GM04503 (cell line): ENCODE results near the gene CBFA2T3.

ENCODE experiments used
- DNase-seq: peaks from one replicate; pipeline ENCODE4 v3.0.0-alpha.2; 2012; ENCODE audit warnings: low read depth

The CBFA2T3 gene

DNA sequence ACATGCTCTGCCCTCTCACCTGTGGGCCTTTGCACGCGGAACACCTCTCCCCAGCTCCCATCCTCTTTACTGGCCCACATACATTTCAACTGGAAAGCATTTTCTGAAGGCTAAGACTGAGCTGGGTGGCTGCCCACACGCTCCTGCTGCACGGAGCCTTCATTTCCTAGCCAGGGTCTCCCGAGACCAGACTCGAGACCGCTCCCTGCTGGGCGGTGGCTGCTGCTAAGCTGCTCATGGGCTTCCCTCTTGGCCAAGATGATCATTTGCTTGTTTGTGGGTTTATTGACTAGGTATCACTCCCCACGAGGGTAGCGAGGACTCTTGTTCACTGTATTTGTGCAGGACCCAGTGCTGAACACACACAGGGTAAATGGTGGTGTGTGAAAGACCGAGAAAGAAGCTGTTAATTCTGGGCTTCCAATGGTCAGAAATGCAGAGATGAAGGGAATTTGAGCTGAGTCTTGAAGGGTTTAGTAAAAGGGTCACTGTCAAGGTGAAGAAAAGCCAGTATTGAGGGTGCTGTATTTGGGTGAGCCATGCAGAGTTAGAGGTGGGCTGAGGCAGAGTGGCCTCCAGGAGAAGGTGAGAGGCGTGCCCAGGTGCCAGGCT lies 119.2 kb downstream of the CBFA2T3 start:
- peak; percentile 18 for DNase-seq

DNA sequence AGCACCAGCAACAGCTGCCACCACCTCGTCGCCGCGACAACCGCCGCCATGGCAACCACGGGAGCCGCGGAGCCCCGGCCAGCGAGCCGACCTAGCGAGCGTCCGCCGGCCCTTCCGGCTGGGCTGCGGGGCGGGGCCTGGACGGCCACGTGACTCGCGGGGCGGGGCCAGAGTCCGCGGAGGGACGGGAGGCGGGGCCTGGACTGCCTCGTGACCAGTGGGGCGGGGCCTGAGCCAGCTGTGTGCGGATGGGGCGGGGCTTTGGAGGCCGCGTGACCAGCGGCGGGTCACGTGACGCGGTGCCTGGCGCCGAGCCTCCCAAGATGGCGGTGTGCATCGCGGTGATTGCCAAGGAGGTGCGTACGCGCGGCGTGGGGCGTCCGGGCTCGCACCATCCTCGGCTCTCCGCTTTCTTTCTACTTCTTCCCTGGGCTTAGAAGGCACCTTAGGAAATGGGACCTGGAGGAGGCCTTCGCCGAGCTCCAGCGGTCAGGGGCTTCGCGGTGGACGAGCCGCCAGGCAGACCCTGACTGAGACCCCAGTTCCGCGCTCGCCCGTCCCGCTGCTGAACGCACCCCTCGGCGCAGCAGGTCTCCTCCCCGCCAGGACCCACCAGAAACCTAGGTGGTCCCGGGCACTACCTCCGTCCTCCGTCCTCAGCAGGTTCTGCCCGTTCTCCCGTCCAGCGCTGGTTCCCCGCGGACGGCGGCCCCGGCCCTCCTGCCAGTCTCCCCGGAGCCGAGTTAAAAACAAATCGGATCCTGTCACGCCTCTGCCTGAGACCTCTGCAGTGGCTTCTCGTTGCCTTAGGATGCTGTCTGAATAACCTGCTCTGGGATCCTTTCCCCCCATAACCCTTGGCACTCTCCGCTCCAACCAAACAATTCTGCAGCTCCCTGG lies 119.9 kb downstream of the CBFA2T3 start, which contains the start of the genes GALNS and TRAPPC2L:
TSS of gene GALNS (minus strand) at position 120 of the 900 bp plus-strand sequence. CDS start at position 50, 70 bp downstream.
TSS of gene TRAPPC2L (plus strand) at position 300 of the 900 bp plus-strand sequence. CDS start at position 324, 24 bp downstream.
- peak; percentile 43 for DNase-seq

DNA sequence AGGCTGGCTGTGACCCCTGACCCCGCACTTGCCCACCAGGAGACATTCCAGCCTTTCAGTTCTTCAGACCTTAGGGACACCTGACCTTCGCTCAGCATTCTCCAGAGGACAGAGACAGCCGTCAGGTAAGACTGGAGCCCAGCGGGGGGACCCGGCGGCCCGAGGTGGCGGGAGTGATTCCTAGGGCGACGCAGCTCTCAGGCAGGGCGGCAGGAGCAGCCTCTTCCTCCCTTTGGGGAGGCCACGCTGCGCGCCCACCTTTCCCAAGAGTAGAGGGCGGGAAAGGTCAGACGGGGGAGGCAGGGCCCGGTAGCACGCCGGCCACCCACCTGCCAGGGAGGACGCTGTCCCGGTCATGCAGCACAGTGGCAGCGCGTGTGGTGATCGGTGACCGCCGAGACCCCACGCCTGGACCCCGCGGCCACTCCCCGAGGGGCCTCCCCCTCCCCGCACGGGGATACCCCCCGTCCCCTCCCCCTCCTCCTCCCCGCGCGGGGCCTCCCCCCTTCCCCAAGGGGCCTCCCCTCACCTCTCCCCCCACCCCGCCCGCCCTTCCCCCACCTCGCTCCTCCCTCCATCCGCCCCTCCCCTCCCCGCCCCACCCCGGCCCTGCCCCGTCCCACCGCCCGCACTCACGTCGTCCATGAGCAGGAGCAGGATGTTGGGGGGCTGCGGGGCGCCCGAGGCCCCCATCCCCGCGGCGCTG lies 120.7 kb downstream of the CBFA2T3 start:
- DNase-seq, result no peak

DNA sequence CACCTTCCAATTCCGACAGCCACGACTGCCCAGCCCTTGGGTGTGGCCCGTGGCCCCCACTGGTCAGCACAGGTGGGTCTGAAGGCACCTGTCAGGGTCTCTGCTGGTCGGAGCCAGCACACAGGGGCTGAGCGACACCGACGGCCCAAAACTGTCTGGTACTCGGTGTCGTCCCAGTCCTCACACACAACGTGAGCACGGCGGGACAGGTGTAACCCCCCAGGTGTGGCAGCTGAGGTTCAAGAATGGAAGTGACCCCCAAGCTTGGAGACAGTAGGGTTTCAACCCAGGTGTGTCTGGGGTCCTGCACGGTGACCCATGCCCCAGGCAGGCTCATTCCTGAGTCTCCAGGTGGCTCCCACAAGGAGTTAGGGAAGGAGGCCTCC lies 121.3 kb downstream of the CBFA2T3 start:
- DNase-seq, result no peak

DNA sequence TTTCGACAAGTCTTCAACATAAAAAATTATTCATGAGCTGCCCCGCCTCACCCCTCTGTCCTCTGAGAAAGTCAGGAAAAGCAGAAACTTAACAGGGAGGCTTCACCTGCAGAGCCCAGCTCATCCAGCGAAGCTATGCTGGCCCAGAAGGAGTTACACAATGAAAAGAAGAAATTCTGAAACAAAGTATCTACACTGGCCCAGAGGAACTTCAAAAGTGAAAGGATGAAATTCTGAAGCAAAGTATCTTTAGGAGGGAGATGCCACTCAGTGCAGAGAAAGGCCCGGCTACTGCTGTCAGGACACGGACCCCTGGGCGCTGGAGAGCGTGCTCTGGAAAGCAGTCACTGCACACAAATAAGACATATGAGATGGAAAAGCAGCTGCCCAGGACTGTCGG lies 121.8 kb downstream of the CBFA2T3 start:
- DNase-seq, result no peak

DNA sequence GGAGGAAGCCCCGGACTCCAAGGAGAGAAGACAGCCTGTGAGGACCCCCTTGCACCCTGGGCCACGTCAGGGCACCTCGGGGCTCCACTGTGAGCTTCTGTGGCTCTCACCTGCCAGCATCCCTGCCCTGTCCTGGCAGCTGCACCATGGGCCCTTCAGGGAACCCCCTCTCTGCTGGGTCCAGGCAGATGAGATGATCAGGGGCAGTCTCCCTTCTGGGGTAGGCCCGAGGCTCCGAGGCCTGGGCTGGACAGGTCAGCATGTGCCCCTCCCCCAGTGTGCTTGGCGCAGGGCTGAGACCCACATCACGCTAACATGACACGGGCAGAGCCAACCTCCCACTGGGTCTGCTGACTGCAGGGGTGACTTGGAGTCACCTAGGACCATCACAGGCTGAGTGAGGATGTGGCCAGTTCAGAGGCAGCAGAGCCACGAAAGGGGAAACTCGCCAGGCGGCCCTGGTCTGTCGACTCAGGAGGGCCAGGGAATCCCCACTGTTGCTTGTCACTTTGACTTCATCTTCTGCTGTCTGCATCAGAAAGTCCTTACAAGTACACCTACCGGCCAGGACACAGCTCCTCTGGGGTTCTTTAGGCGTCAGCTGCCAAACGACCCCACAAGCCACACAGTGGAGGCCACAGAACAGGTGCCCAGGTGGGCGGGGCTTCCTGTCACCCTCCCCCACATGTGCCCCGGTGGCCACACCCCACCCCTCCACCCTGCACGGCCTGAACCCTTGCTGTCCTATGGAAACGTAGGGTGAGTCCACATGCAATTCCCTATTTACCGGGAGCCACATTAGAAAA lies 122.5 kb downstream of the CBFA2T3 start:
- no peak for DNase-seq

DNA sequence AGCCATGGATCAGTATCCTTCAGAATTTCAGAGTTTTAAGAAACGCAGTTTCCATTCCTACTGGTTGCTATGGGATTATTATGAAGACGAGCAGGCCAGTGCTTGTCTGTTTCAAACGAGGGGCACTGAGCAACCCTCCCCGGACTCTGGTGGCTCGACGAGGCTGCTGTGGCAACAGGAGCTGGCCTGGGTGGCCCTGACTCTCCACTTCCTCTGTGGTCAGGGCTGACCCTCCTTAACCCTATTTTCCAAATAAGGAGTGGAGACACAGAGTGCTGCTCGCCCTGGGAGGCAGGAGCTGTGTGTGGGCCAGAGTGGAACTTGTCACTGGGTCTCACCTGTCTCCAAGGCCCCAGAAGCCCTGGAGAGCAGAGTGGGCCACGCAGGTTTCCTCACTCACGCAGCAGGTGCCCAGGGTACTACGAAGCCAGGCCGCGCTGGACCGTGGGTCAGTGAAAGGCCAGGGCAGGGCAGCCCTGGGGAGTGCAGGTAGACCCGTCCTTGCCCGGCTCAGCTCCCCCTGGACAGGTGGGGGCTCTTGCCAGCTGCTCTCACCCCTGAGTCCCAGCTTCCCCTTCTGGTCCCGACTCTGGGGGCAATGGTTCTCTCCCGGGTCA lies 123.6 kb downstream of the CBFA2T3 start:
- DNase-seq, result no peak

DNA sequence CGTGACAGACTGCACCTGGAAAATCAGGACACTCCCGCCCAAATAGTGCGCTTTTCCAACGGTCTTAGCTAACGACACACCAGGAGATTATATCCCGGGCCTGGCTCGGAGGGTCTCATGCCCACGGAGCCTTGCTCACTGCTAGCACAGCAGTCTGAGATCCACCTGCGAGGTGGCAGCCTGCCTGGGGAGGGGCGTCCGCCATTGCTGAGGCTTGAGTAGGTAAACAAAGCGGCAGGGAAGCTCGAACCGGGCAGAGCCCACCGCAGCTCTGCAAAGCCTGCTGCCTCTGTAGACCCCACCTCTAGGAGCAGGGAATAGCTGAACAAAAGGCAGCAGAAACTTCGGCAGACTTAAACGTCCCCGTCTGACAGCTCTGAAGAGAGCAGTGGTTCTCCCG lies 125.4 kb downstream of the CBFA2T3 start:
- DNase-seq, result no peak

DNA sequence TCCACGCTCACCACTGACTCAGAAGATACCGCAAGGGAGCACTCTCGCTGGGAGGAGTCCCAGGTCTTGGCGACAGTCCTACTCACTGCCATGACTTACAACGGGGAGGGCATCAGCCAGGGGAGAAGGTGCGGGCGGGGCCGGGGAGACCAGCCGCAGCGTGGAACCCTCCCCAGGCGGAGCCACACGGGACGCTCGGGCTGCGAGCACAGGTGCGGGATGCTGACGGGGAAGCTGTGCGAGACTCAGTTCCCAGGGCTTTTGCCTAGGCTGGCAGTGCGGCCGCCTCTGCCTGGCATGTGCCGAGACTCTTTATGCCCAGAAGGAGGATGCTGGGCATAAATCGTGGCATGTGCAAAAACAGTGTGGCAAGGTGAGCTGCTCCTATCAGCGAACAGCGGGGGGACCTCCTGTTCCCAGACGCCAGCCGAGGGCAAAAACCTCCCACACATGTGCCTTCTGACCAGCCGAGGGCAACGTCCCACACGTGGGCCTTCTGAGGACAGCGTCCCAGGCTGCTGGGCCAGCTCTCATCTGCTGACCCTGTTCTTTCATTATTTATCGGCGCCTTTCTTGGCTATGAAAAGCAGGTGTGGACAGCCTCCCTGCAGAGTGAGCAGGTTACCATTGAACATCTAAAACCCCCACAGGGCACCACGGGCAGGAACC lies 126.3 kb downstream of the CBFA2T3 start:
- DNase-seq, result no peak

DNA sequence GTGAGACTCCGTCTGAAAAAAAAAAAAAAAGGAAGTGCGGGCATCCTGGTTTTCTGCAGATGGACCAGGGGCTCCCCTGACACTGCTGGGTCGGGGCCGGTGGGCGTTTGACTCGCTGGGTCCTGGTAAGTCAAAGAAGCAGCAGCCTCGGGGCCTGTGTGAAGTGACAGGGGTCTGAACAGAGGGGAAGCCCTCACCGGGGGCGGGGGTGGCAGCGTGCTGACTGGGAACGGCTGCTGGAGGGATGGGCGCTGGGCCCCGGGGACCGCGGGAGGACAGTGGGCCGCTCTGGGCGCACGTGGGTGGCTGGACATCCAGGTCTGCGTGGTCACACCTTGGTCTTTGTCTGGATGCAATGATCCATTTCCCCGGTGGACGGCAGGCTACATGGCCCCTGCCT lies 128.4 kb downstream of the CBFA2T3 start:
- no peak for DNase-seq

DNA sequence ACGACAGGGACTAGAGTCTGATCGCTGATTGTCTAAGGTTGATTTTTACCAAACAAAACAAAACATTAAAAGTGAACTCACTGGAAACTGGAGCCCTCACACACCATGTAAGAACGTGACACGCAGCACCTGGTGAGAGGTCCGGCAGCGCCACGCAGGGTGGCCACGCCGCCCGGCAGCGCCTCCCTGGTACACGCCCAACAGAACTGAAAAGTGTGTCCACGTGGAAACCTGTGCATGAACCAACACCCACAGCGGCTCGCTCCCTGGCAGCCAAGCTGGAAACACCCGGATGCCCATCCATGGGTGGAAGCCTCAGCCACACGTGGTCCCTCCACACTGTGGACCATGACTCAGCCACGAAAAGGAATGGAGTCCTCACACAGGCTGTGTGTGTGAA lies 129.4 kb downstream of the CBFA2T3 start:
- no peak for DNase-seq

DNA sequence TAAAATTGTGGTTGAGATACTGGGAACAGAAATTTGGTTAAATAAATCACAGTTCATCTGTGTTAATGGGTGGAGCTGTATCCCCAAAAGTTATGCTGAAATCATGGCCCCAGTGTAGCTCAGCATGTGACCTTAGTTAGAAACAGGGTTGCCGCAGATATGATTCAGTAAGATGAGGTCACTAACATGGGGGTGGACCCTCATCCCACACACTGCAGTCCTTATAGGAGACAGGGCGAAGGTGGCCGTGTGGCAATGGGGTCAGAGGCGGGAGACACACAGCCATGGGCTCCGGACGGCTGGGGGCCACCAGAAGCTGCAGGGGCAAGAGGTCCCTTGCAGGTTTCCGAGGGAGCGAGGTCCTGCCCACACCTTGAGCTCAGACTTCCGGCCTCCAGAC lies 130.9 kb downstream of the CBFA2T3 start:
- no peak for DNase-seq

DNA sequence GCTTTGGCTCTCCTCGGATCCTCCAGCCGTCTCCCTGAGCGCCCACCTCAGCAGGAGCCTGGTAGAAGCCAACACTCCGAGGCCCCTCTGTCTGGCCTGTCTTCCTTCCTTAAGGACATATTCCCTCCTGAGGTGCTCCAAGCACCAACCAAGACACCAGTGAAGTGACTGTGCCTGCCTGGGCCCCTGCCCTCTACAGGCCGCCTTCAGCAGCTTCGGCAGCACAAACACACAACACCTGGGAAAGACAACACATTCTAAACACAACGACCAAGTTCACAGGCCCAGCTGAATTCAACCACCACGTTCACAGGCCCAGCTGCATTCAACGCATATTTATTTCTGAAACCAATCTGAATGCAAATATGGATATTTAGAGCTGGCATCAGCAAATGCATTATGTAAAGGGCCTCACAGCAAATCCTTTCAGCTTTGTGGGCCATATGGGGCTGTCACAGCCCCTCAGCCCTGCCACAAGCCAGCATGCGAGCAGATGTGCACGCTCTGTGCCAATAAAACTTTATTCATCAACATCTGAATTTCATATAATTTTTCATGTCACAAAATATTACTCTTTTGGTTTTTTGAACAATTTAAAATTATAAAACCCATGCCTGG lies 132.5 kb downstream of the CBFA2T3 start:
- DNase-seq, result no peak

DNA sequence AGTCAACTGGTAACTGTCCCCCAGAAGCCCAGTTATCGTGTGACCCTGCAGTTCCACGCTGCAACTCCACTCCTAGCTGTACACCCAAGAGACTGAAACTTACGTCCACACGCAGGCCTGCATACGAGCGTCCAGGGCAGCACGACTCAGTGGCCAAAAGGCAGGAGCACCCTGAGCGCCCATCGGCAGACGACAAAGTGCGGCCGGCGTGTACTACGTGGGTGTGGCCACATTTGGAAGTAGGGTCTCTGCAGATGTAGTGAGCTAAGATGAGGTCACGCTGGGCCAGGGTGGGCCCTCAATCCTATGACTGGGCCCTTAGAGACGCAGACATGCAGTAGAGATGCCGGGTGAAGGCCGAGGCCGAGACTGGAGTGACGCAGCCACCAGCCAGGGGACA lies 133.8 kb downstream of the CBFA2T3 start:
- no peak for DNase-seq

DNA sequence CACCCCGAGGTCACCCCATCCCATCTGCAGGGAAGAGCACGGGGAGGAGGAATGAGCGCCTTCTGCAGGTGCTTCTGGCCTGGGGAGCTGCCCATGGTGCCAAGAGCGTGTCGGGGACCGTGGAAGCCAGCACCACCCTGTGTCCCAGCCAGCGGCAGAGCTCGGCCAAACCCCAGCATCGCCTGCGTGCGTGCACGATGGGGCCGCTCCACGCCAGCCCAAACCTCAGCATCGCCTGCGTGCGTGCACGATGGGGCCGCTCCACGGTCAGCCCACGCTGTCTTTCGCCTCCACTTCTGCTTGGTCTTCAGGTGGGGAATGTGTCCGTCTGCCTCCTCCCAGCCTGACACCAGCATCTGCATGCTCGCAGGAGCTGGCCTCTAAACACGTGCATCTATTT lies 134.2 kb downstream of the CBFA2T3 start:
- DNase-seq, result no peak

DNA sequence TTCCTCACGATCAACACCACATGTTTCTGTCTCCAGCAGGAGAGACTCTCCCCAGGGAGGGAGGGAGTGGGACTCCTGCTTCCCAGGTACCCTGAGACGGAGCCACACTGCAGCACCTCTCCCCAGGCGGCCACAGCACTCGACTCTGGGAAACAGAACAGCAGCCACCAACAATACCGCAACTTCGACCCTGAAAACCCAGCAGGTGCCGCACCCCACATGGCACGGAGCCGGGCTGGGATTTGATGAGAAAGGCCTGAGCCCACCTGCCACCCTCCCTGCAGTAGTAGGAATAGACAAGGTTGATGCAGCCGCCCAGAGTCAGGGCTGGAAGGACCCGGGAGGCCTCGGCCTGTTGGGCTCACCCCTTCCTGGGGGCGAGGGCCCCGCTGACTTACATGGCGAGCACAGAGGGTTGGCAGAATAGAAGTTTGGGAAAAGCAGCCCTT lies 134.7 kb downstream of the CBFA2T3 start:
- DNase-seq, result no peak

DNA sequence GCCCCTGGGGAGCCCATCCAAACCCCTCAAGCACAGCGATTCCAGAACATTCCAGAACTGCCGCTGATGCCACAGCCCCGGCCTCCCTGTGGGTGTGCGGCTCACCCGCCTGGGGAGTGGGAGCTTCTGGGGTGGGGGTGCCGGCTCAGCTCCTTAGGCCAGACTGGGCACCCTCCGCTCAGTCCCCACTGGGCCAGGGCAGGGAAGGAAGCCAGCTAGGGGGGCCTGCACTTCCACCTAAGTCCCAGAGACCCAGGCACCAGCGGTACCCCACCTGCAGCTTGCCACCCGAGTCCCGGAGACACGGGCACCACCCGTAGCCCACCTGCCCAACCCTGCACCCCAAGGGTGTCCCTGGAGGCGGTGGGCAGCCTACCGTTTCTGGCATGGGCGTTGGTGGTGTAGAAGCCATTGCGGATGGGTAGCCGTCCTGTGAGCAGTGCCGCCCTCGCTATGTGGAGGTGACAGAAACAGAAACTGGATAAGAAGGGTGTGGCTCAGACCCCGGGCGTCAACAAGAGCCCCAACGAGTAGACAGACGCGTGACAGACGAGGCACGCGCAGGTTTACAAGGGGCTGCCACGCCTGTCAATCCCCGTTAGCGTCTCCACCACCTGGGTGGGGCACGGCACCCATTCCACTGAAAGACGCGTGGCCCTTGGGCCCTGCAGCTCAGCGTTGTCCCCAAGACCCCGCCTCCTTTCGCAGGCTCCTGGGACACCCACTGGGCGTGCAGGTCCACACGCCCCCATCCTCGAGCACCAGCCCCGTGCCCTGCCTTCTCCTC lies 135.3 kb downstream of the CBFA2T3 start:
- no peak for DNase-seq

DNA sequence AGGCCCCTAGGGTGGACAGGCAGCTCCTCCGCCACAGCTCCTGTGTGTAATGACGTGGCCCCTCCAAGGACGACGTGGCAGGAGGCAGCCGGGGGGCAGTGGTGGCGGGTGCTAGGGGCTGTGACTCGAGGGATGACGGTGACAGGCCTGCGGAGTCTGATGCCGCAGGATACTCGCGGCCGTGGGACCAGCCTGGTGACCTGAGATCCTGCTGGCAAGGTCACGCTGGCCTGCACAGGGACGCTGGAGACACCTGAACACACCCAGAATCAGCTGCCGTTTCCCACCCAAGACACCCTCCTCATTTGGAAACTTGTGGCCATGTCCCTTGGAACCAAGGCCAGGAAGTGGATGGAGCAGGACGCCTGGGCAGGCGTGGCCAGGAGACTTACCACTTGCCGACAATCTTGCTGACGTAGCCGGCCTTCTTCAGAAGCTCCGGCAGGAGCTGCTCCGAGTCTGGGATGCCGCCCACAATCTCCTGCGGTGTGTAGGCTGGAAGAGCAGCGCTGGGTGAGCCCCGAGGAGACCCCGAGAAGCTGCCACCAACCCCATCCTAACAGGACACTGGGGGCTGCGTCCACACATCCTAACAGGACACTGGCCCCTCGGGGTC lies 136.3 kb downstream of the CBFA2T3 start:
- no peak for DNase-seq
